Panc1 (cell line): ENCODE data around the gene PLAAT1. TPM values are rescaled to one million over a fixed set of nuclear protein-coding genes. Genes with fewer than 3 reads are reported as not detected.
A peak's percentile ranks its signal among the peaks of the same experiment; 100 is the strongest.

ENCODE experiments used
- ATAC-seq: fragments of 200-7000 bp; cut with Tn5 transposase; 2 replicates; pipeline ENCODE4 v1.9.1; 2020; ENCODE audit warnings: mild to moderate bottlenecking, moderate library complexity
- BruUV-seq: library from RNA; stranded (reverse); fragments of 400-500 nt; replicated peaks from 2 replicates; lab custom pipeline; 2021; lab: Mats Ljungman, UMichigan
- CTCF ChIA-PET: fragments of 300-600 bp; sonication (Branson Sonifier 250); formaldehyde crosslinking; loops from one replicate; lab custom pipeline; 2022; ENCODE audit warnings: antibody characterized with exemption; lab: Charles Lee
- POLR2A ChIA-PET: fragments of 300-600 bp; sonication (Branson Sonifier 250); formaldehyde crosslinking; loops from one replicate; lab custom pipeline; 2022; ENCODE audit warnings: antibody characterized with exemption; lab: Charles Lee
- DNase-seq: peaks from one replicate; pipeline ENCODE4 v3.0.0-alpha.2; 2010; ENCODE audit warnings: low read depth, low spot score
- H3K27ac ChIP-seq: 2 replicates; pipeline ENCODE4 v1.5.1; 2011; ENCODE audit warnings: mild to moderate bottlenecking, low read length, inconsistent platforms
- H3K27me3 ChIP-seq: fragments of 200-500 bp; sonication (Bioruptor generic); 2 replicates; pipeline ENCODE4 v1.6.0; 2014; ENCODE audit warnings: low read length, inconsistent platforms; ENCODE audit not compliant: control insufficient read depth, insufficient read depth
- H3K36me3 ChIP-seq: fragments of 200-500 bp; sonication (Bioruptor generic); 2 replicates; pipeline ENCODE4 v1.5.1; 2014; ENCODE audit warnings: inconsistent platforms, mild to moderate bottlenecking, low read length, moderate library complexity; ENCODE audit not compliant: control insufficient read depth, insufficient read depth
- H3K4me1 ChIP-seq: 2 replicates; pipeline ENCODE4 v1.5.1; 2011; ENCODE audit warnings: inconsistent platforms, mild to moderate bottlenecking, low read length, moderate library complexity; ENCODE audit not compliant: control insufficient read depth, insufficient read depth
- H3K4me3 ChIP-seq, 2 experiments: 2 replicates each; pipeline ENCODE4 v1.5.1; 2011 to 2012; ENCODE audit warnings: low read depth in 2 of 2, low read length in 2 of 2, mild to moderate bottlenecking in 2 of 2, inconsistent platforms in 1 of 2, moderate library complexity in 1 of 2
- H3K9me3 ChIP-seq: fragments of 200-500 bp; sonication (Bioruptor generic); 2 replicates; pipeline ENCODE4 v1.5.1; 2014; ENCODE audit warnings: low read depth, mild to moderate bottlenecking, inconsistent platforms, low read length, moderate library complexity; ENCODE audit not compliant: control insufficient read depth, insufficient read depth
- CTCF ChIP-seq: fragments of 450-650 bp; IDR thresholded peaks from 2 replicates; pipeline ENCODE4 v1.5.1; 2017; ENCODE audit warnings: mild to moderate bottlenecking
- POLR2AphosphoS5 ChIP-seq: IDR thresholded peaks from 2 replicates; pipeline ENCODE4 v1.6.1; 2012; ENCODE audit warnings: mild to moderate bottlenecking, low read depth, low read length, moderate library complexity
- SIN3A ChIP-seq: IDR thresholded peaks from 2 replicates; pipeline ENCODE4 v1.6.1; 2012; ENCODE audit warnings: low read depth, mild to moderate bottlenecking, low read length, moderate library complexity, borderline replicate concordance; ENCODE audit not compliant: insufficient read depth
- TCF7L2 ChIP-seq: IDR thresholded peaks from 2 replicates; pipeline ENCODE4 v1.6.1; 2011; ENCODE audit warnings: mild to moderate bottlenecking, low read depth, low read length, inconsistent platforms
- in situ Hi-C: cut with HindIII; loops from 2 replicates; pipeline ENCODE4 v1.10.0; 2016; ENCODE audit warnings: low sequenced_read_pairs, low pct_unique_long_range_greater_than_20kb
- intact Hi-C: fragments of 100-400 bp; cut with micrococcal nuclease; formaldehyde crosslinking; loops from one replicate; pipeline ENCODE4 v1.10.0; 2022; ENCODE audit not compliant: unreplicated experiment
- total RNA-seq: library from RNA; stranded (reverse); gene quantifications from one replicate; pipeline ENCODE4 v1.2.1, GENCODE V29; 2021; ENCODE audit not compliant: unreplicated experiment
- TF ChIP-seq, protein P1 (sequence below), 2 experiments: IDR thresholded peaks; 2 replicates each; pipeline ENCODE4 v1.6.1; 2011 to 2012; ENCODE audit warnings: low read depth in 2 of 2, control low read depth in 1 of 2, low read length in 1 of 2, mild to moderate bottlenecking in 1 of 2, moderate library complexity in 1 of 2; ENCODE audit not compliant: insufficient read depth in 1 of 2

Gene PLAAT1
- total RNA-seq, 1 experiment from 2014 or later, result 3.9 TPM

- no peak for ATAC-seq
- ChIA-PET POLR2A (no interaction called here), CTCF (no interaction called here)
- BruUV-seq, result no TSS peak
- DNase-seq, result no peak
- no peaks in the 10 kb centered on the region for H3K9me3 ChIP-seq
- H3K4me1 ChIP-seq, result no peaks in the 10 kb centered on the region
- H3K36me3 ChIP-seq, result no peaks in the 10 kb centered on the region
- no peaks in the 10 kb centered on the region for H3K27me3 ChIP-seq
- no peak for TF ChIP-seq TCF7L2
- peak; percentile 22; the same call in 1 of the 2 replicates for TF ChIP-seq CTCF
- no peak overlapping the region for H3K4me3 ChIP-seq
- in situ Hi-C loops (no loop called here), intact Hi-C loops (no loop called here)
- no peak overlapping the region for H3K27ac ChIP-seq
Measured at GRCh38 chr3:193262707-193263106, 21.7 kb downstream of the PLAAT1 start.

DNA sequence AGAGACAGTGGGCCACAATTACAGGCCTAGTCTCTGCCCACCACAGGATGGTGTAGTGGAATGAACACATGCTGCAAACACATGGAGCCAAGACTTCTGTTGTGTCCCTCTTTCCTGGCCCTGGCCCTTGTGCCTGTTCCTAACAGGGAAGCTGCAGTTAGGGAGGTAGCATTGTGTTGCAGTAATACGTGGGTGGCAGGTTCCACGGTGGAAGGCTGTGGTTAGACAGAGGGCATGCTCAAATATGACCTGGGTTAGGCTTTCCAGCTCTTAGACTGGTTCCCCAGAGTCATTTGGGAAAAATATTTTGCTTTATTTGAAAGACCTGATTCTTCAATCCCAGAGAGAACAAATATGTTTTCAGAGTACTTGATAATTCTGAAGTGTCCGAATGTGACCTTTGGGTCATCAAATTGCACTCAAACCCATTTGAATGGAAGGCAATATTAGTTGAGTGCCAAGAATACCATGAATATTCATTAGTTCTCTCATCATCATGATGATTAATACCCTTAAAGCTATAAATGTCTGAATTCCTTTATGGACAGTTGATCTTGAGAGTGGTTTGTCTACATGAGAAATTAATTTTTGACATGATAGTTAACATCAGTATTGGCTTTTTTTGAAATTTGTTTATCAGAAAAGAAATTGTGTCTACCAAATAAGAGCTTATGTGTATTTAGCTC, 28.5 kb downstream of the PLAAT1 start:
- BruUV-seq, result no TSS peak
- ChIA-PET POLR2A (no interaction called here), CTCF (no interaction called here)
- TF ChIP-seq POLR2AphosphoS5 (no peak), SIN3A (no peak), TCF7L2 (no peak)
- Histone ChIP-seq H3K4me3 (no peak overlapping the region), H3K36me3 (no peaks in the 10 kb centered on the region), H3K27ac (no peak overlapping the region), H3K4me1 (no peaks in the 10 kb centered on the region), H3K9me3 (no peaks in the 10 kb centered on the region), H3K27me3 (no peaks in the 10 kb centered on the region)
- ATAC-seq (no peak), DNase-seq (no peak)
- in situ Hi-C loops, result no loop called here
- intact Hi-C loops, result no loop called here

DNA sequence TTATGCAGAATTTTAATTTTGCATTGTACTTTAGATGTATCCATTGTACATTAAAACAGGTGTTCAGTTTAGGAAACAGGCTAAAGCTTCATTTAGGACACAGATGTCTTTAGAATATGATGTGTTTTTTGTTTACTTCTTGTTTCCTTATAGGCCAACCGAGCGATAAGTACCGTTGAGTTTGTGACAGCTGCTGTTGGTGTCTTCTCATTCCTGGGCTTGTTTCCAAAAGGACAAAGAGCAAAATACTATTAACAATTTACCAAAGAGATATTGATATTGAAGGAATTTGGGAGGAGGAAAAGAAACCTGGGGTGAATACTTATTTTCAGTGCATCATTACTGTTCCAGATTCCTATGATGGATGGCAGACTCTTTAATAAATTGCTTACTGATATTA, 29.4 kb downstream of the PLAAT1 start:
- H3K27me3 ChIP-seq, result no peaks in the 10 kb centered on the region
- intact Hi-C loops, result no loop called here
- no peak for ATAC-seq

More for the DNA sequence above, 29.4 kb downstream of the PLAAT1 start:
- H3K9me3 ChIP-seq, result no peaks in the 10 kb centered on the region
- no peaks in the 10 kb centered on the region for H3K36me3 ChIP-seq
- ChIA-PET POLR2A (no interaction called here), CTCF (no interaction called here)
- TF ChIP-seq, protein P1, sequence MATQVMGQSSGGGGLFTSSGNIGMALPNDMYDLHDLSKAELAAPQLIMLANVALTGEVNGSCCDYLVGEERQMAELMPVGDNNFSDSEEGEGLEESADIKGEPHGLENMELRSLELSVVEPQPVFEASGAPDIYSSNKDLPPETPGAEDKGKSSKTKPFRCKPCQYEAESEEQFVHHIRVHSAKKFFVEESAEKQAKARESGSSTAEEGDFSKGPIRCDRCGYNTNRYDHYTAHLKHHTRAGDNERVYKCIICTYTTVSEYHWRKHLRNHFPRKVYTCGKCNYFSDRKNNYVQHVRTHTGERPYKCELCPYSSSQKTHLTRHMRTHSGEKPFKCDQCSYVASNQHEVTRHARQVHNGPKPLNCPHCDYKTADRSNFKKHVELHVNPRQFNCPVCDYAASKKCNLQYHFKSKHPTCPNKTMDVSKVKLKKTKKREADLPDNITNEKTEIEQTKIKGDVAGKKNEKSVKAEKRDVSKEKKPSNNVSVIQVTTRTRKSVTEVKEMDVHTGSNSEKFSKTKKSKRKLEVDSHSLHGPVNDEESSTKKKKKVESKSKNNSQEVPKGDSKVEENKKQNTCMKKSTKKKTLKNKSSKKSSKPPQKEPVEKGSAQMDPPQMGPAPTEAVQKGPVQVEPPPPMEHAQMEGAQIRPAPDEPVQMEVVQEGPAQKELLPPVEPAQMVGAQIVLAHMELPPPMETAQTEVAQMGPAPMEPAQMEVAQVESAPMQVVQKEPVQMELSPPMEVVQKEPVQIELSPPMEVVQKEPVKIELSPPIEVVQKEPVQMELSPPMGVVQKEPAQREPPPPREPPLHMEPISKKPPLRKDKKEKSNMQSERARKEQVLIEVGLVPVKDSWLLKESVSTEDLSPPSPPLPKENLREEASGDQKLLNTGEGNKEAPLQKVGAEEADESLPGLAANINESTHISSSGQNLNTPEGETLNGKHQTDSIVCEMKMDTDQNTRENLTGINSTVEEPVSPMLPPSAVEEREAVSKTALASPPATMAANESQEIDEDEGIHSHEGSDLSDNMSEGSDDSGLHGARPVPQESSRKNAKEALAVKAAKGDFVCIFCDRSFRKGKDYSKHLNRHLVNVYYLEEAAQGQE (IDR thresholded peaks at IDR 0.05; ENCODE audit: insufficient read depth in 1 of 2, low read depth in 2 of 2, low read length in 1 of 2), result no peak
- TF ChIP-seq SIN3A (no peak), CTCF (no peak), TCF7L2 (no peak), POLR2AphosphoS5 (no peak)
- no peak overlapping the region for H3K4me3 ChIP-seq
- H3K27ac ChIP-seq, result no peak overlapping the region
- BruUV-seq, result no TSS peak
- DNase-seq, result no peak
- in situ Hi-C loops, result no loop called here
- no peaks in the 10 kb centered on the region for H3K4me1 ChIP-seq
